ENCODE measurements around the gene RBM18.

The RBM18 gene

DNA sequence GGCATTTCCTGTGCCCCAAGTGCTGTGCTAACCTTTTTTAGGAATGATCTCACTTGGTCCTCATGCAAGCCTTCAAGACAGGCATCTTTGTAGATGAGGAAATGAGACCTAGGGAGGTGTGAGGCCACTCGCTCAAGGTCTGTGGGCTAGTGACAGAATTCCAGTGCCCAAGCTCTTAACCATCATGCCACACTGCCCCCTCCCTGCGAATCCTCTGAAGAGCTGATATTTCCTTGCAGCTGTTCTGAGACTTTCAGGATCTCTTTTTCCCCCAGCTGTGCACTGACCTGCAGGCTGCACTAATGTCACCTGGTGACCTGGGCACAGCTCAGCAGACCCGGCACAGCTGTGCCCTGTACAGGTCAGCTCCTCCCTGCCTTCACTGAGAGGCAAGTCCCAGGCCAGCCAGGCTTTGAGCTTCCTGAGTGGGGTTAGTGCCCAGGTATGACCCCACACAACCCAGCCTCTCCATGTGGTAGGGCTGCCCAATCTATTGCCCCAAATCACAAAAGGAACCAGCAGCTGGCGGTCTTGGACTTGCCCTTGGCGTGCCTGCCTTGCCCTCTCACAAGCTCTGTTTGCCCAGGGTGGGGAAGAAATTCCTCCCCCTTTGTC lies 72.3 kb downstream of the RBM18 start:
- no peaks in the 10 kb centered on the region for H3K36me3 ChIP-seq (ENCODE audit: control insufficient read depth, insufficient read depth, low read length)
- no peaks in the 10 kb centered on the region for H3K27me3 ChIP-seq (ENCODE audit: control insufficient read depth, insufficient read depth, low read length)
- H3K4me1 ChIP-seq (ENCODE audit: control insufficient read depth, insufficient read depth, low read length), result no peaks in the 10 kb centered on the region
- WGBS (ENCODE audit: insufficient coverage, insufficient read length), result no CpG with 5 or more reads among the region's 5 CpGs
- H3K9me3 ChIP-seq (ENCODE audit: control insufficient read depth, insufficient read depth, low read length), result no peaks in the 10 kb centered on the region
- DNase-seq (ENCODE audit: low read depth, low spot score), result no peak
- no peak overlapping the region for H3K27ac ChIP-seq (ENCODE audit: low read length)
- no peak overlapping the region for H3K4me3 ChIP-seq (ENCODE audit: low read length)

DNA sequence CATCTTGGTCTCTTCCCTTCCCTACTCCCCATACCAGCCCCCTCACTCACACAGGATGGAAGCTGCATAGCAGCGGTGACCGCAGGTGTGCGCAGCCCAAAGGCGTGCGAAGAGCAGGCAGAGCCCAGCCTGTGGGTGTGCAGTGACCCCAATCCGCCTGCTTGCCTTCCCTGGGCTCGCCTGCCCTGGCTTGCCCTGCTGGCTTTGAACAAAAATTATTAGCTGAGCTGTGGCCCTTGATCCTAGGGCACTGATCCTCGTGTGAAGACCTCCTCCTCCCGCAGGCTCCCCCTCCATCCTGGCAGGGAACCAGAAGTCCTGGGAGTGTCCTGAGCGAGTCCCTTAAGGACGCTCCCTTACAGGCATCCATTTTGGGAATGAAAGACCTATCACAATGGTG lies 73.1 kb downstream of the RBM18 start:
- no peak for DNase-seq (ENCODE audit: low read depth, low spot score)
- H3K4me1 ChIP-seq (ENCODE audit: control insufficient read depth, insufficient read depth, low read length), result no peaks in the 10 kb centered on the region
- H3K27ac ChIP-seq (ENCODE audit: low read length), result no peak overlapping the region
- WGBS (ENCODE audit: insufficient coverage, insufficient read length), result no CpG with 5 or more reads among the region's 11 CpGs
- H3K4me3 ChIP-seq (ENCODE audit: low read length), result no peak overlapping the region
- H3K36me3 ChIP-seq (ENCODE audit: control insufficient read depth, insufficient read depth, low read length), result no peaks in the 10 kb centered on the region
- H3K27me3 ChIP-seq (ENCODE audit: control insufficient read depth, insufficient read depth, low read length), result no peaks in the 10 kb centered on the region
- H3K9me3 ChIP-seq (ENCODE audit: control insufficient read depth, insufficient read depth, low read length), result no peaks in the 10 kb centered on the region

DNA sequence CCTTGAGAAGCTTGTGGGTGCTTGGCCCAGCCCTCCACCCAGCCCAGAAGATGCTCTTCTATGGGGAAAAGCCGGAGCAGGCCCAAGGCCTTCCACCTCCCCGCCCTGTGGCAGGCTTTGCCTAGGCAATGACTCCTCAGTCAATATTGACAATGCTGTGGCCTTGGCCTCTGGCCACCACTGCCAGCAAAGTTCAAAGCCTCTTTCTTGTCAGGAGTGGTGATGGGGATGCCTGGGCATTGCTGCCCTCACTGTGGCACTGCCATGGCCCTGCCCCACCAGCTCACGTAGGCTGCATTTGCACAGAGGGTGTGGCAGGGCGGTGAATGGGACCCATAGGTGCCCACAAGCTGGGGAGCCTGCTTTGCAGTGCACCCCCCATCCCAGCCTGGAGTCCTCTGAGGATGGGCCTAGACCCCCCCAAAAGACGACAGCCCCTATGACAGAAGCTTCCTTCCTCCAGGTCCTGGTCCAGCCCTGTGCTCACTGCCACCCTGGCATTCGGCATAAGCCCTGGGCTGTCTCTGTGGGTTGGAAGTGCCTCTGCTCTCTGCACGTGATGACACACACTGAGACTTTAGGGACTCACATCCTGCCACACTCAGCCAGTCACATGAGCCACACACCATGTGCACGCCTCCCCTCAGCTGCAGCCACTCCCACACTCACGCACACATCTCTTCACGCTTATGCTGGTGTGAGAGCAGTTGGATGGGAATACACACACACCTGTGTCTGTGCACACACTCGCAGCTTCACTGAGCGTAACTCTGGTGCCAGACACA lies 73.9 kb downstream of the RBM18 start:
- H3K27ac ChIP-seq (ENCODE audit: low read length), result no peak overlapping the region
- no peaks in the 10 kb centered on the region for H3K9me3 ChIP-seq (ENCODE audit: control insufficient read depth, insufficient read depth, low read length)
- H3K36me3 ChIP-seq (ENCODE audit: control insufficient read depth, insufficient read depth, low read length), result no peaks in the 10 kb centered on the region
- H3K4me3 ChIP-seq (ENCODE audit: low read length), result no peak overlapping the region
- DNase-seq (ENCODE audit: low read depth, low spot score), result no peak
- no peaks in the 10 kb centered on the region for H3K27me3 ChIP-seq (ENCODE audit: control insufficient read depth, insufficient read depth, low read length)
- no CpG with 5 or more reads among the region's 12 CpGs for WGBS (ENCODE audit: insufficient coverage, insufficient read length)
- H3K4me1 ChIP-seq (ENCODE audit: control insufficient read depth, insufficient read depth, low read length), result no peaks in the 10 kb centered on the region

DNA sequence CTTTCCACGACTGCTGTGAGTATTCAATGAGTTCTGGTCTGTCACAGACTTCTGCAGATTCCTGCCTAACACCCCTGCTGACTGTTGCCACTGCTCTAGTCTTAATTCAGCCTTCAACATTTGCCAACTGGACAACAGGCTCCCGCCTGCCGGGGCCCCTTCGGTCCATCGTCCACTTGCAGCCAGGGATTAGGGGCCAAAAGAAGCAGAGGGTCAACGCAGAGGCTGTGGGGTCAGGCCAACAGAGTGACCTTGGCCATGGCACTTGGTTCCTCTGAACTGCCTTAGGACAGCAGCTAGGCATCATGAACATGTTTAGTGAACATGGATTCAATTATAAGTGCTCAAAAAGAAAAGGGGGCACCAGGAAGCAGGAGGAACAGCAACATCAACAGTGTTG lies 76.3 kb downstream of the RBM18 start:
- Histone ChIP-seq H3K4me3 (ENCODE audit: low read length) (no peak overlapping the region), H3K27me3 (ENCODE audit: control insufficient read depth, insufficient read depth, low read length) (no peaks in the 10 kb centered on the region), H3K27ac (ENCODE audit: low read length) (no peak overlapping the region), H3K4me1 (ENCODE audit: control insufficient read depth, insufficient read depth, low read length) (no peaks in the 10 kb centered on the region), H3K9me3 (ENCODE audit: control insufficient read depth, insufficient read depth, low read length) (no peaks in the 10 kb centered on the region), H3K36me3 (ENCODE audit: control insufficient read depth, insufficient read depth, low read length) (no peaks in the 10 kb centered on the region)
- no CpG with 5 or more reads among the region's 6 CpGs for WGBS (ENCODE audit: insufficient coverage, insufficient read length)
- no peak for DNase-seq (ENCODE audit: low read depth, low spot score)
